Loucy (cell line): Measurements from ENCODE around the gene SH3GLB1.
"Not testable (repeated sequence)": the region's sequence is repeated elsewhere in the genome, so short reads cannot be mapped to it uniquely, and the experiment has no call there.

Experiments used
- EZH2phosphoT487 ChIP-seq: fragments of 200-600 bp; IDR thresholded peaks from 2 replicates; pipeline ENCODE4 v1.6.1; 2018; ENCODE audit warnings: antibody characterized with exemption, mild to moderate bottlenecking, moderate library complexity, borderline replicate concordance
- TF ChIP-seq, protein P1 (sequence below): fragments of 200-600 bp; sonication (generic); conservative IDR thresholded peaks from 2 replicates; pipeline ENCODE4 v1.5.1; 2014; ENCODE audit warnings: mild to moderate bottlenecking, antibody characterized with exemption, low read length

- TF ChIP-seq, protein P1, sequence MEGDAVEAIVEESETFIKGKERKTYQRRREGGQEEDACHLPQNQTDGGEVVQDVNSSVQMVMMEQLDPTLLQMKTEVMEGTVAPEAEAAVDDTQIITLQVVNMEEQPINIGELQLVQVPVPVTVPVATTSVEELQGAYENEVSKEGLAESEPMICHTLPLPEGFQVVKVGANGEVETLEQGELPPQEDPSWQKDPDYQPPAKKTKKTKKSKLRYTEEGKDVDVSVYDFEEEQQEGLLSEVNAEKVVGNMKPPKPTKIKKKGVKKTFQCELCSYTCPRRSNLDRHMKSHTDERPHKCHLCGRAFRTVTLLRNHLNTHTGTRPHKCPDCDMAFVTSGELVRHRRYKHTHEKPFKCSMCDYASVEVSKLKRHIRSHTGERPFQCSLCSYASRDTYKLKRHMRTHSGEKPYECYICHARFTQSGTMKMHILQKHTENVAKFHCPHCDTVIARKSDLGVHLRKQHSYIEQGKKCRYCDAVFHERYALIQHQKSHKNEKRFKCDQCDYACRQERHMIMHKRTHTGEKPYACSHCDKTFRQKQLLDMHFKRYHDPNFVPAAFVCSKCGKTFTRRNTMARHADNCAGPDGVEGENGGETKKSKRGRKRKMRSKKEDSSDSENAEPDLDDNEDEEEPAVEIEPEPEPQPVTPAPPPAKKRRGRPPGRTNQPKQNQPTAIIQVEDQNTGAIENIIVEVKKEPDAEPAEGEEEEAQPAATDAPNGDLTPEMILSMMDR = not testable (repeated sequence)
- not testable (repeated sequence) for TF ChIP-seq EZH2phosphoT487
Observed at GRCh38 chr1:86702954-86703494, 1.4 kb upstream of the SH3GLB1 start.
